ENCODE measurements around the gene TMEM106C.

TMEM106C gene

GRCh38 chr12:47979686-47980085 is 16.3 kb downstream of the TMEM106C start:
- no peak for DNase-seq (ENCODE audit: low read depth)

DNA sequence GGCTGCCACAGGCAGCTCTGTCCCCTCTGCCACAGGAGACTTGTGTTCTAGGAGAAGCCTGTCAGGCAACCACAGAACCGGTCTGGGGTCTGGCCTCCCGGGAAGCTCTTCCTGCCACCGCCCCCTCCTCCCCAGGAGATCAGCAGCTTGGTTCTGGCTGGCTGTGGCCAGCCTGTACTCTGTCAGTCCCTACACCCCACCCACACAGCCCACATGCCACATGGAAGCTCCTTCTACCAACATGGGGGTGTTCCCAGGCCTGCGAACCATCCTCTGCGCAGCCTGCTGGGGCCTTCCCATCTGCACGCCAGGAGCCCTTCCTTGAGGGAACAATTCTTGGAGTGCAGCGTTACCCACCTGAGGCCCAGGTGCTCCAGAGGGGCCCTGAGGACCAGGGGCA is 16.8 kb downstream of the TMEM106C start:
- DNase-seq (ENCODE audit: low read depth), result no peak

GRCh38 chr12:47980779-47981495 is 17.5 kb downstream of the TMEM106C start:
- no peak for DNase-seq (ENCODE audit: low read depth)

GRCh38 chr12:47981496-47982260 is 18.3 kb downstream of the TMEM106C start:
- DNase-seq (ENCODE audit: low read depth), result no peak

GRCh38 chr12:47982311-47982710 is 18.9 kb downstream of the TMEM106C start:
- DNase-seq (ENCODE audit: low read depth), result no peak

- no peak for DNase-seq (ENCODE audit: low read depth)
Measured at GRCh38 chr12:47982770-47983169, 19.4 kb downstream of the TMEM106C start.

- DNase-seq (ENCODE audit: low read depth), result no peak
Measured at GRCh38 chr12:47983541-47984115, 20.2 kb downstream of the TMEM106C start.

- DNase-seq (ENCODE audit: low read depth), result no peak
Measured at GRCh38 chr12:47984331-47984801, 21.0 kb downstream of the TMEM106C start.

GRCh38 chr12:47985596-47986290 is 22.3 kb downstream of the TMEM106C start:
- DNase-seq (ENCODE audit: low read depth), result no peak

- DNase-seq (ENCODE audit: low read depth), result no peak
Measured at GRCh38 chr12:47986291-47986660, 22.9 kb downstream of the TMEM106C start.

- DNase-seq (ENCODE audit: low read depth), result no peak
Measured at GRCh38 chr12:47986832-47987231, 23.4 kb downstream of the TMEM106C start.

DNA sequence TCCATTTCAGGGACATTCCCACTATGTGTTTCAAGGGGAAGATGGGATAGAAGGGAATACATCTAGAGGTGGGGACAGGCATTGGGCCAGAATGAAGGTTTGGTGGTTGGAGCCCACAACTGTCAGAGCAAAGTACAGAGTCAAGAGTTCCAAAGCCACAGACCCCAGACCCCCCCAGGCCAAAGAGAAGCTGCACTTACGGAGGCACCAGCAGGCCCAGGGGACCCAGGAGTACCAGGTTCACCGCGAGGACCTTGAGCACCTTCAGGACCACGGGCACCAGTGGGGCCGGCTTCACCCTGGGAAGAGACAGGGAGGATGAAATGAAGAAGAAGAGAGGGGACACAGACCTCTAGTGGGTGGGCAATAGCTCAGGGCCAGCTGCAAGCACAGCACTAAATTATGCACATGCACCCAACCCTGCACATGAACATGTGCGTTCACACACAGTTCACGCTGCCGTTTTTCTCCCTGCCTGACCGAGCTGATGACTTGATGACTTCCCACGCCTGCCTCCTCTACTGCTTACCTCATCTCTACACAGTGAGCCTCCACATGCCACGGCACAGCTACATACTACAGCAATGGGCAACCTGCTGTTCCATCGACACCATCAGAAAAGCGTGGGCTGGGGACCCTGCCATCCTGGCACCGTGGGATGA is 24.1 kb downstream of the TMEM106C start:
- DNase-seq (ENCODE audit: low read depth), result peak; percentile 13

- peak; percentile 25 for DNase-seq (ENCODE audit: low read depth)
Measured at GRCh38 chr12:47988073-47989022, 25.0 kb downstream of the TMEM106C start.

GRCh38 chr12:47989023-47989417 is 25.6 kb downstream of the TMEM106C start:
- DNase-seq (ENCODE audit: low read depth), result no peak

DNA sequence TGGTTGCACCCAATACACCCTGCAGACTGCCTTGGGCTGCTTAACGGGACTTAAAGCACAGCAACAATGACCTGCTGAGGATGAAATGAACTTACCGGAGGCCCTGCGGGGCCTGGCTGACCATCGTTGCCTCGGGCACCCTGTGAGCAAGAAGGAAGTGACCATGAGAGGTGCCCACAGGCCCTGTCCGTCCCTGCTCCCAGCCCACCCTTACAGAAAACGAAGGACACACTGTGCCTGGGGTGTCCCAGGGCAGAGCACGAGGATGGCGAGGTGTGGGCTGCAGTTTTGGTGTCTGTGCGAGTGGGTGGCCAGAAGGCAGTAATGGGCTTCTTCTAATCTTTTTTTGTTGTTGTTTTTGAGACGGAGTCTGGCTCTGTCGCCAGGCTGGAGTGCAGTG is 26.3 kb downstream of the TMEM106C start:
- no peak for DNase-seq (ENCODE audit: low read depth)

- DNase-seq (ENCODE audit: low read depth), result peak; percentile 16
Measured at GRCh38 chr12:47990351-47991105, 27.1 kb downstream of the TMEM106C start.

DNA sequence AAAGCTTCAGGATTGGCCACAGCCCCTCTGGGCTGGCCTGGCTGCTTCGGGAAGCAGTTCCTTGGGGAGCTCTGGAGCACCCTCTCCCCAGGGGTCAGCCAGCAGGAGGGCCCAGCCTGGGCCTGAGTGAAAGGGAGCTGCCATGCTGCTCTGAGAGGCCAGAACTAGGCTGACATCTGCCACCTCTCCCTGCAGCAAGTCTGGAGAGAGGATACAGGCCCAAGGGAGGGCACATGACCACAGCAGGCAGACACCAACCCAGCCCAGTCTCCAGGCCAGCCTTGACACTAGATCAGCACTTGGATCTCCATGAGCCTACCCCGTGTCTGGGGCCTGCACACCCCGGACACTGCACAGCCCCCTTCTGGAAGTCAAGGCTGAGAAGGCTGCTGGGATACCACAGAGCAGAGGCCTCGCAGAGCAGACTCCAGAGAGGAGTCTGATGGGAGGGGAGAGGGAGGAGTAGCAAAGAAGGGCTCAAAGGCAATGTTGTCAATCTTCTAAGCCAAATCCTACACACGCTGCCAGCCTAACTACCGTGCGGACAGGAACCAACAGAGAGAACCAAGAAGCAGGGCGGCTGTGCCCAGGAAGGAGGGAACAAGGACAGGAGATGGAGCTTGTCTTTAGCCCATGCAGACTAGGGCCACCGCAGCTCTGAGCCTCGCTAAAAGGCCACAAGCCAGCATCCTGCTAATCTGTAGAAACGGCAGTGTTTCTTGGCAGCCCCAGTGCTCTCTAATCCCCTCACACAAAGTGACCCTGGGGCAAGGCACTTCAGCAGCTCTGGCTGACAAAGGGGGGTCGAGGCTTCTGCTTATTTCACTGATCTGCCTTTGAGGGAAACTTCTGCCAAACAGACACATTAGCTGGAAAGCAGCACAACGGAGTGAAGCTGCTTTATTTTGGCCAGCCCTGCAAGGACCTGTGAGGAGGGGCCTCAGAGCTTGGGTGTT is 28.0 kb downstream of the TMEM106C start:
- DNase-seq (ENCODE audit: low read depth), result no peak

- DNase-seq (ENCODE audit: low read depth), result no peak
Measured at GRCh38 chr12:47992776-47993175, 29.4 kb downstream of the TMEM106C start.

- DNase-seq (ENCODE audit: low read depth), result no peak
Measured at GRCh38 chr12:47993491-47993890, 30.1 kb downstream of the TMEM106C start.
